IMR-90 (cell line): Measurements from ENCODE around the gene ENTREP3. TPM values are rescaled to one million over a fixed set of nuclear protein-coding genes. Genes with fewer than 3 reads are reported as not detected.
A peak's percentile ranks its signal among the peaks of the same experiment; 100 is the strongest.

Source experiments
- ATAC-seq: fragments of 200-7000 bp; cut with Tn5 transposase; 2 replicates; pipeline ENCODE4 v1.9.1; 2020; ENCODE audit warnings: low read depth, mild to moderate bottlenecking, moderate library complexity
- BruUV-seq: library from RNA; stranded (reverse); fragments of 400-500 nt; replicated peaks from 2 replicates; lab custom pipeline; 2021; lab: Mats Ljungman, UMichigan
- CTCF ChIA-PET: fragments of 300-600 bp; formaldehyde crosslinking; extraction: SDS; loops from one replicate; lab custom pipeline; 2021; ENCODE audit warnings: antibody characterized with exemption; lab: Yijun Ruan, JAX
- POLR2A ChIA-PET: fragments of 300-600 bp; sonication (Branson Sonifier 250); formaldehyde crosslinking; loops from one replicate; lab custom pipeline; 2022; ENCODE audit warnings: antibody characterized with exemption; ENCODE audit not compliant: unreplicated experiment; lab: Charles Lee
- DNase-seq: peaks from one replicate; pipeline ENCODE4 v3.0.0; 2013
- H2AFZ ChIP-seq: replicated peaks from 2 replicates; pipeline ENCODE3; 2013; ENCODE audit warnings: low read length, mild to moderate bottlenecking; ENCODE audit not compliant: poor library complexity
- H2AK5ac ChIP-seq: 2 replicates; pipeline ENCODE4 v1.6.1; 2013; ENCODE audit warnings: low read depth, low read length, inconsistent platforms
- H2AK9ac ChIP-seq: replicated peaks from 2 replicates; pipeline ENCODE3; 2013; ENCODE audit warnings: mild to moderate bottlenecking, low read depth, low read length, moderate library complexity; ENCODE audit not compliant: poor library complexity
- H2BK120ac ChIP-seq: 2 replicates; pipeline ENCODE4 v1.6.1; 2013; ENCODE audit warnings: low read depth, low read length, inconsistent platforms
- H2BK15ac ChIP-seq: 3 replicates; pipeline ENCODE4 v1.6.1; 2013; ENCODE audit warnings: low read depth, low read length, inconsistent platforms
- H2BK20ac ChIP-seq: 2 replicates; pipeline ENCODE4 v1.6.1; 2013; ENCODE audit warnings: low read depth, mild to moderate bottlenecking, inconsistent platforms, low read length, moderate library complexity
- H2BK5ac ChIP-seq: 2 replicates; pipeline ENCODE4 v1.6.1; 2013; ENCODE audit warnings: mild to moderate bottlenecking, low read depth, low read length, inconsistent platforms; ENCODE audit not compliant: poor library complexity, severe bottlenecking
- H3K14ac ChIP-seq: replicated peaks from 2 replicates; pipeline ENCODE4 v1.6.1; 2013; ENCODE audit warnings: low read depth, low read length, inconsistent platforms
- H3K18ac ChIP-seq: 2 replicates; pipeline ENCODE4 v1.6.1; 2013; ENCODE audit warnings: low read depth, low read length, control low read depth
- H3K23ac ChIP-seq: 2 replicates; pipeline ENCODE4 v1.6.1; 2013; ENCODE audit warnings: low read depth, low read length, inconsistent platforms
- H3K27ac ChIP-seq: 2 replicates; pipeline ENCODE4 v1.5.1; 2013; ENCODE audit warnings: mild to moderate bottlenecking, control low read depth, low read length; ENCODE audit not compliant: insufficient read depth
- H3K27me3 ChIP-seq: 2 replicates; pipeline ENCODE4 v1.6.1; 2013; ENCODE audit warnings: low read length; ENCODE audit not compliant: control insufficient read depth, insufficient read depth
- H3K36me3 ChIP-seq: 2 replicates; pipeline ENCODE4 v1.6.1; 2013; ENCODE audit warnings: low read length, mixed read lengths; ENCODE audit not compliant: control insufficient read depth, insufficient read depth
- H3K4ac ChIP-seq: 2 replicates; pipeline ENCODE4 v1.6.1; 2013; ENCODE audit warnings: low read depth, low read length, inconsistent platforms
- H3K4me1 ChIP-seq: 2 replicates; pipeline ENCODE4 v1.6.1; 2013; ENCODE audit warnings: low read length, mixed read lengths; ENCODE audit not compliant: control insufficient read depth, insufficient read depth
- H3K4me2 ChIP-seq: 2 replicates; pipeline ENCODE4 v1.6.1; 2013; ENCODE audit warnings: low read depth, mild to moderate bottlenecking, control low read depth, low read length, moderate library complexity
- H3K4me3 ChIP-seq: 2 replicates; pipeline ENCODE4 v1.5.1; 2013; ENCODE audit warnings: low read depth, mild to moderate bottlenecking, control low read depth, low read length, moderate library complexity; ENCODE audit not compliant: insufficient read depth
- H3K56ac ChIP-seq: 2 replicates; pipeline ENCODE4 v1.6.1; 2013; ENCODE audit warnings: low read length, inconsistent platforms; ENCODE audit not compliant: insufficient read depth; ENCODE audit errors: extremely low read depth
- H3K79me1 ChIP-seq, 2 experiments: 2 replicates each; pipeline ENCODE4 v1.6.1; 2013; ENCODE audit warnings: low read length in 2 of 2, inconsistent platforms in 1 of 2, low read depth in 1 of 2
- H3K9ac ChIP-seq: 2 replicates; pipeline ENCODE4 v1.6.1; 2013; ENCODE audit warnings: low read depth, low read length, control low read depth
- H3K9me1 ChIP-seq: 2 replicates; pipeline ENCODE4 v1.6.1; 2013; ENCODE audit warnings: low read length, inconsistent platforms; ENCODE audit not compliant: insufficient read depth
- H3K9me3 ChIP-seq: 2 replicates; pipeline ENCODE4 v1.6.1; 2013; ENCODE audit warnings: low read length; ENCODE audit not compliant: control insufficient read depth, insufficient read depth
- H4K20me1 ChIP-seq: 2 replicates; pipeline ENCODE4 v1.6.1; 2013; ENCODE audit warnings: low read length, inconsistent platforms; ENCODE audit not compliant: insufficient read depth
- H4K5ac ChIP-seq: 2 replicates; pipeline ENCODE4 v1.6.1; 2013; ENCODE audit warnings: mild to moderate bottlenecking, low read depth, low read length, control low read depth
- H4K8ac ChIP-seq, 2 experiments: 2 replicates each; pipeline ENCODE4 v1.6.1; 2013; ENCODE audit warnings: low read depth in 2 of 2, low read length in 2 of 2, control low read depth in 1 of 2, inconsistent platforms in 1 of 2
- H4K91ac ChIP-seq: 2 replicates; pipeline ENCODE4 v1.6.1; 2013; ENCODE audit warnings: low read depth, low read length, inconsistent platforms; ENCODE audit not compliant: insufficient read depth
- BHLHE40 ChIP-seq: fragments of 150-350 bp; IDR thresholded peaks from 2 replicates; pipeline ENCODE4 v1.6.1; 2016; ENCODE audit warnings: mild to moderate bottlenecking, low read depth, low read length
- CEBPB ChIP-seq: IDR thresholded peaks from 2 replicates; pipeline ENCODE4 v1.6.1; 2012; ENCODE audit warnings: low read depth, low read length, improper control_type of control experiment
- CHD1 ChIP-seq: IDR thresholded peaks from 2 replicates; pipeline ENCODE4 v1.6.1; 2012; ENCODE audit warnings: low read depth, low read length, improper control_type of control experiment
- CTCF ChIP-seq: conservative IDR thresholded peaks from 2 replicates; pipeline ENCODE4 v1.5.1; 2012; ENCODE audit warnings: mild to moderate bottlenecking, low read depth, low read length, improper control_type of control experiment
- FOS ChIP-seq: fragments of 150-350 bp; IDR thresholded peaks from 2 replicates; pipeline ENCODE4 v1.6.1; 2016; ENCODE audit warnings: low read depth, low read length
- MAFK ChIP-seq: IDR thresholded peaks from 2 replicates; pipeline ENCODE4 v1.6.1; 2012; ENCODE audit warnings: low read depth, low read length, improper control_type of control experiment
- MAZ ChIP-seq: IDR thresholded peaks from 2 replicates; pipeline ENCODE4 v1.6.1; 2012; ENCODE audit warnings: low read depth, mild to moderate bottlenecking, low read length, improper control_type of control experiment, moderate library complexity, borderline replicate concordance
- MXI1 ChIP-seq: IDR thresholded peaks from 2 replicates; pipeline ENCODE4 v1.6.1; 2012; ENCODE audit warnings: low read depth, mild to moderate bottlenecking, low read length, moderate library complexity, borderline replicate concordance
- NFE2L2 ChIP-seq: fragments of 150-350 bp; IDR thresholded peaks from 2 replicates; pipeline ENCODE4 v1.6.1; 2016; ENCODE audit warnings: low read depth, mild to moderate bottlenecking, low read length
- POLR2A ChIP-seq: IDR thresholded peaks from 2 replicates; pipeline ENCODE4 v1.6.1; 2012; ENCODE audit warnings: mild to moderate bottlenecking, low read depth, low read length
- RAD21 ChIP-seq: IDR thresholded peaks from 2 replicates; pipeline ENCODE4 v1.6.1; 2012; ENCODE audit warnings: low read length, improper control_type of control experiment
- RCOR1 ChIP-seq: IDR thresholded peaks from 2 replicates; pipeline ENCODE4 v1.6.1; 2012; ENCODE audit warnings: mild to moderate bottlenecking, low read length, improper control_type of control experiment; ENCODE audit not compliant: insufficient replicate concordance
- RFX5 ChIP-seq: IDR thresholded peaks from 2 replicates; pipeline ENCODE4 v1.8.0; 2012; ENCODE audit warnings: low read depth, mild to moderate bottlenecking, low read length, moderate library complexity
- SMC3 ChIP-seq: fragments of 150-350 bp; IDR thresholded peaks from 2 replicates; pipeline ENCODE4 v1.6.1; 2016; ENCODE audit warnings: low read depth, mild to moderate bottlenecking, antibody characterized with exemption, low read length, moderate library complexity
- USF2 ChIP-seq: fragments of 150-350 bp; IDR thresholded peaks from 2 replicates; pipeline ENCODE4 v1.6.1; 2017; ENCODE audit warnings: mild to moderate bottlenecking, antibody characterized with exemption, low read length, low read depth
- WGBS, 2 experiments: methylation state at CpG; one replicate each; pipeline versions ENCODE4 v1.1.5 to v1.1.7; 2013; ENCODE audit warnings: missing lambda C conversion rate in 2 of 2; ENCODE audit not compliant: insufficient read length in 1 of 2; ENCODE audit errors: extremely low coverage in 2 of 2; 5-methylcytosine and 5-hydroxymethylcytosine counted together
- dilution Hi-C: fragments of 300-500 bp; cut with HindIII; formaldehyde crosslinking; loops from one replicate; pipeline ENCODE4 v1.14.3; 2018; ENCODE audit warnings: low sequenced_read_pairs; ENCODE audit not compliant: unreplicated experiment
- in situ Hi-C: fragments of 300-500 bp; cut with MboI; formaldehyde crosslinking; loops from 3 replicates; pipeline ENCODE4 v1.14.3; 2019; ENCODE audit warnings: low sequenced_read_pairs, inconsistent platforms, mixed read lengths
- intact Hi-C: fragments of 100-400 bp; cut with micrococcal nuclease; formaldehyde crosslinking; loops from 2 replicates; pipeline ENCODE4 v1.10.0; 2022
- polyA plus RNA-seq, 3 experiments: library from polyadenylated mRNA; depleted of rRNA; stranded (reverse); fragments of >200 nt; gene quantifications; 2 replicates each; pipeline ENCODE4 v1.2.3, GENCODE V29; 2012; ENCODE audit warnings: low replicate concordance in 1 of 3
- total RNA-seq: library from RNA; depleted of rRNA; stranded (reverse); fragments of >200 nt; gene quantifications from 2 replicates; pipeline ENCODE4 v1.2.3, GENCODE V29; 2012
- TF ChIP-seq, protein P1 (sequence below): fragments of 150-350 bp; IDR thresholded peaks from 2 replicates; pipeline ENCODE4 v1.6.1; 2016; ENCODE audit warnings: low read depth, mild to moderate bottlenecking, low read length, moderate library complexity, borderline replicate concordance

ENTREP3 gene
- total and polyA plus RNA-seq, 2 of the 4 experiments (the other 2 are of a cell fraction), result 1.4 to 23.8 TPM

- Histone ChIP-seq H4K20me1 (no peaks in the 10 kb centered on the region), H3K9me3 (no peaks in the 10 kb centered on the region), H3K56ac (0 out of 2 replicates have a peak overlapping the region, but pooled peaks have one; percentile 10), H3K9ac (peak overlapping the region; percentile 73), H2AK5ac (peak overlapping the region; percentile 97), H4K91ac (no peak overlapping the region; the same call in none of the 2 replicates), H3K18ac (peak overlapping the region; percentile 66), H2BK15ac (no peak overlapping the region), H3K9me1 (peaks cover 4% of the 10 kb centered on the region; the same call in 1 of the 2 replicates), H3K27ac (peak overlapping the region; percentile 71), H3K36me3 (peaks cover 15% of the 10 kb centered on the region), H3K27me3 (no peaks in the 10 kb centered on the region), H3K4me1 (peaks cover 17% of the 10 kb centered on the region), H3K14ac (peak overlapping the region; percentile 71), H2AK9ac (peak overlapping the region; percentile 99), H2BK120ac (no peak overlapping the region), H3K4me3 (peak overlapping the region; percentile 71), H3K23ac (peak overlapping the region; percentile 94), H2BK5ac (peak overlapping the region; percentile 77), H3K4ac (peak overlapping the region; percentile 92), H2BK20ac (no peak overlapping the region), H3K4me2 (peak overlapping the region; percentile 100), H3K79me1 (peaks cover 12 to 42% of the 10 kb centered on the region in 2 experiments), H4K5ac (peak overlapping the region; percentile 94), H4K8ac (peak overlapping the region; percentile 17 to 87; a peak in 3 of 4 replicates), H2AFZ (peak overlapping the region; percentile 98)
- intact Hi-C loops, result loop anchor here (5.0 kb wide), 1 partner anchor 338 kb away; no protein-coding TSS in a partner anchor
- ChIA-PET POLR2A (no interaction called here), CTCF (no interaction called here)
- in situ Hi-C loops, result no loop called here
- dilution Hi-C loops, result no loop called here
- ATAC-seq, result no peak
- DNase-seq, result no peak
- 48% methylated on average over 3 of the region's 12 CpGs; no CpG with 5 or more reads in 1 of the 2 experiments for WGBS, 2 experiments
- no peak for TF ChIP-seq BHLHE40
- no peak for TF ChIP-seq FOS
- no peak for TF ChIP-seq MAZ
- no peak for TF ChIP-seq SMC3
- TF ChIP-seq POLR2A, result no peak
- no peak for TF ChIP-seq RAD21
- TF ChIP-seq, protein P1, sequence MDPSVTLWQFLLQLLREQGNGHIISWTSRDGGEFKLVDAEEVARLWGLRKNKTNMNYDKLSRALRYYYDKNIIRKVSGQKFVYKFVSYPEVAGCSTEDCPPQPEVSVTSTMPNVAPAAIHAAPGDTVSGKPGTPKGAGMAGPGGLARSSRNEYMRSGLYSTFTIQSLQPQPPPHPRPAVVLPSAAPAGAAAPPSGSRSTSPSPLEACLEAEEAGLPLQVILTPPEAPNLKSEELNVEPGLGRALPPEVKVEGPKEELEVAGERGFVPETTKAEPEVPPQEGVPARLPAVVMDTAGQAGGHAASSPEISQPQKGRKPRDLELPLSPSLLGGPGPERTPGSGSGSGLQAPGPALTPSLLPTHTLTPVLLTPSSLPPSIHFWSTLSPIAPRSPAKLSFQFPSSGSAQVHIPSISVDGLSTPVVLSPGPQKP, result no peak
- no peak for TF ChIP-seq MXI1
- no peak for TF ChIP-seq RCOR1
- TF ChIP-seq NFE2L2, result no peak
- TF ChIP-seq CEBPB, result no peak
- no peak for TF ChIP-seq USF2
- TF ChIP-seq CTCF, result no peak
- TF ChIP-seq RFX5, result no peak
- no peak for TF ChIP-seq MAFK
- no peak for TF ChIP-seq CHD1
- no TSS peak for BruUV-seq
Measured at GRCh38 chr1:155254228-155254713, 1.0 kb downstream of the ENTREP3 start.
